GF-D8 (cell line): ENCODE results near the gene PIPOX.
"Not testable (repeated sequence)": the region's sequence is repeated elsewhere in the genome, so short reads cannot be mapped to it uniquely, and the experiment has no call there.

ENCODE experiments used
- DNase-seq: peaks from one replicate; lab custom pipeline; 2025; lab: John Stamatoyannopoulos, UW

The PIPOX gene

DNA sequence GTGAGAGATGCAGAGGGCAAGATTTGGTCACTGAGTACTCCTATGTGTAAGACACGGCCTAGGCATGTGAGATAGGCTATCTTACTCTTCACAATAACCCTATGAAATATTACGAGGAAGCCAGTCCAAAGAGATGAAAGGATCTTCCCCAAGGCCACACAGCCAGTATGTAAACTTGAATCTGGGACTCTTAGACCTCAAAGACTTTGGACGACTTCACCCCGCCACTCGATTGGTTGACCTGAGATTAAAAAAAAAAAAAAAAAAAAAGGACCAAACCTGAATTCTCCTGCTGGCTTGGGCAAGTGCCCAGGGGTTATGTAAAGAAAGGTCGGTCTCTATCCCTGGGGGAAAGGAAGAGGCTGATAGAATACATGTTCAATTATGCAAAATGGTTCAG, 33.1 kb downstream of the PIPOX start:
- DNase-seq: no peak

- DNase-seq: no peak
These were observed 33.8 kb downstream of the PIPOX start for GRCh38 chr17:29076722-29077121.

DNA sequence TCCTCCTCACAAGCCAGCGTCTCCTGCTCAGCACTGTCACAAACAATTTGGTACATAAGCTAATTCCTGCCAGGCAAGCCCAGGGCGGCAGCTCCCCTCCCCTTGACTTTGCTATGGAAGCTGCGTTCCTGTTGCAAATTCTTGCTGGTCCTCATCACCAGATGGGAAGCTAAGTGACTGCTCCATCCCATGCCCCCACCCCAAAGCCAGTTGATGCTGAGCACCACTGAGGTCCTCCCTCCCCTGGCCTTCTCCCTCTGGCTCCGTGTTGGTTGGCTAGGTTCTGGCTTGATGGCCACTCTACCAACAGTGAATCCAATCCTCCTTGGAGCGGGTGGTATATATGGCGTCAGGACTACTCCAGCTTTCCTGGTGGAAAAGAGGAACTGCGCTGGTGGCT, 34.4 kb downstream of the PIPOX start:
- DNase-seq: no peak

GRCh38 chr17:29078183-29079045, 35.5 kb downstream of the PIPOX start:
- DNase-seq: no peak

DNA sequence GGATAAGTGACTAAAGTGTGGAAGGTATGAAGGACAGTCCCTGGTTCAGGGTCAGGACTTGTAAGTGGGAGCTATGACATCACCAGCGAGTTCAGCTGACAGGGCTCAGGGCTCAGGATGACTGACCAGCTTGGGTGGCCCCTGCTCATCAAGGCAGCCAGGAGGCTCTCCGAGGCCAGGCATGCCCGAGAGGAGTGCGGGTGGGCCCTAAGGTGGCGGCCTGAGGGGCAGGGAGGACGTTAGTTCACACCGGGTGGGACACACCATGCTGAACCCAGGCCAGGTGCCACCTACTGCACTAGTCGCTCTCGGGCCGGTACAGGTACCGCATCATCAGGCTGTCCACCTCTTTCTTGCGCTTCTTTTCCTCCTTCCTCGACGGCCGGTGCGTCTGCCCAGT, 36.5 kb downstream of the PIPOX start:
- DNase-seq: no peak

DNA sequence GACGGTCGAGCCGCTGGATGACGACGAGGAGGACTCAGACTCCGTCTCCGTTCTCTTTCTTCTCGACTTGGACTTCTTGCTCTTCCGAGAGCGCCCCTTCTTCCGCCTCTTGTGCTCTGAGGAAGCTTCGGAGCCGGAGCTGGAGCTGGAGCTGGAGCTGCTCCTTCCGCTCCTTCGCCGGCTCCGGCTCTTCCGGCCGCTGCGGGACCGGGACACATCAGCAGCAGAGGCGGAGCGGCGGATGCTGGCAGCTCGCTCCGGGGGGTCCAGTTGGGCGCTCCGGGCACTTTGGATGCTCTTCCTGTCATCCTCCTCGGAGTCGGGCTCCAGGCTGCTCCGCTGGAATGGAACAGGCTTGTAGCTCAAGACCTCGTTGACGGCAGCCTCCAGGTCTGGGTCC, 36.9 kb downstream of the PIPOX start:
- no peak for DNase-seq

- no peak for DNase-seq
These were observed 37.4 kb downstream of the PIPOX start for GRCh38 chr17:29080323-29080722.

GRCh38 chr17:29080965-29081364, 38.0 kb downstream of the PIPOX start:
- no peak for DNase-seq

GRCh38 chr17:29084541-29085146, 41.7 kb downstream of the PIPOX start:
- no peak for DNase-seq

GRCh38 chr17:29085223-29085622, 42.3 kb downstream of the PIPOX start:
- DNase-seq: no peak

GRCh38 chr17:29086628-29087332, 43.8 kb downstream of the PIPOX start:
- no peak for DNase-seq

GRCh38 chr17:29088782-29089181, 45.8 kb downstream of the PIPOX start:
- DNase-seq: not testable (repeated sequence)

GRCh38 chr17:29089601-29090044, 46.7 kb downstream of the PIPOX start:
- DNase-seq: no peak

GRCh38 chr17:29090108-29090507, 47.2 kb downstream of the PIPOX start:
- DNase-seq: no peak

GRCh38 chr17:29090750-29091605, 48.0 kb downstream of the PIPOX start:
- DNase-seq: no peak

- DNase-seq: no peak
These were observed 48.8 kb downstream of the PIPOX start for GRCh38 chr17:29091606-29092289.

DNA sequence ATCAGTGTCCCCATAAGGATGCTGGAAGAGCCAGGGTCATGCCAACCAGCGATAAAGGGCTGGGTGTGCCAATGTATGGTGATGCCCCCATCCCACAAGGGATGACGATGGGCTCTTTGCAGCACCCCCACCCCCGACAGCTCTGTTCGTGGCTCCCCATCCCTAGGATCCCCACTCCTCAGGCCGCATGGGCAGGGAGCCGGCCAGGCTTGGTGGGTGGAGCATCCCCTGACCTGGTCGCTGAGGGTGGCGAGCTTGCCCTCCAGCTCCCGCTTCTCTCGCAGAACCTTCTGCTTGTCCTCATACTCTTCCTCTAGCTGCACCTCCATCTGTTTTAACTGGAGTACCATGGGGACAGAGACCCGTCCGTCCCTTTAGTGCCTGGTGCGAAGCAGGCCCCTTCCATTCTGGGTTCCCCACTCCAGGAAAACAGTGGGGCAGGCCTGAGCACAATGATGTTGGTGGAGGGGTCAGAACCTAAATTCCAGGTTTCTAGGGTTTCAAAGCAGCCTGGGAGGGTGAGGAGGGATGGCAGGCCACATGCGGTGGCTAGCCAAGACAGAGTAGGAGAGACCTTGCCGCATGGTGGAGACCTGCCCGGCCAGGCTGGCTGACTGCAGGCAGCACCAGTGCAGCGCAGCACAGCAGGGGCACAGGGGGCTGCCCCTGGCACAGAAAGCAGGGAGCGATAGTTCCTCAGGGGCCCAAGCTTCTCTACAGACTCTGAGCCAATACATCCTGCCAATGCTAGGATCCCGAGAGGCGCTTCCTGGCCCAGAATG, 50.3 kb downstream of the PIPOX start:
- DNase-seq: no peak

DNA sequence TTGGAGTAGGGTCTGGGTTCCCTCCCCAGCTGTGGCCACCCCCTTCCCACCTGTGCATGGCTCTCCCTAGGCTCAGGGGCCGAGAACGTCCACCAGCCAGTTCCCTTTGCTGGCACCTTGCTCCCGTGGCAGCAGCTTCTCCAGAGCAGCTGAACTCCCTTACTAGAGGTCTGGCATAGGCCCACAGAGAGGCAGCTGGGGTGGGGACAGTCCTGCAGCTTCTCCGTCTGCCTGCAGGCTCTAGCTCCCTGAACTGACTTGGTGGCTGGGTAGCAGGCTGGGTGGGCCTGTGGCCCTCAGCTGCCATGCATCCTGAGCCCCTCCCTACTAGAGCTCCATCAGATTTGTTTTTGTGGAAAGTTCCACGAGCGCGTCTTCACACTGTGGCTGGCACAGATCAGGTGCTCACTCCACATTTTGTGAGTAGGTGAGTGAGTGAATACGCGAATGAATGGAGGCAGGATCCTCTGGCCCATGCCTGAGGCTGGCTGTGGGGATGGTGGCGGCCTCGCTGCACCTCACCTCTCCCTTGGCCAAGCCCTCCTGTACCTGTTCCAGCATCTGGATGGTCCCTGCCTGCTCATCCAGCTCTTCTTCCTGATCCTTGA, 51.3 kb downstream of the PIPOX start:
- no peak for DNase-seq

DNA sequence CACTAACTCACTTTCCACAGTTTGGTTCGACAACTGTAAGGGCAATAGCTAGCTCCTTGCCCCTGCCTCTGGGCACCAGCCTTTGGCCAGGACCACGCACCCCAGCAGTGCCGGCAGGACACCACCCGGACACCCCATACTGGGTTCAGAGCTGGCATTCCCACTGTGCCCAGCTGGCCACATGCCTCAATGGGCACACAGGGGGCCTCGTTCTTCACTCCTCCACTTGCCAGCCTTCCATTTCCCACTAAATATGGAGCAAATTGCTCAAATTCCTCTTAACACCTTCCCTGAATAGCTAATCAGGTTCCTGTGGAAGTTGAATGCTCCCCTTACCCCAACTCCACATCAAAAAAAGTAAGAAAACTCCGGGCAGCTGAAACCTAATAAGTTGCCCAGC, 52.5 kb downstream of the PIPOX start:
- no peak for DNase-seq

DNA sequence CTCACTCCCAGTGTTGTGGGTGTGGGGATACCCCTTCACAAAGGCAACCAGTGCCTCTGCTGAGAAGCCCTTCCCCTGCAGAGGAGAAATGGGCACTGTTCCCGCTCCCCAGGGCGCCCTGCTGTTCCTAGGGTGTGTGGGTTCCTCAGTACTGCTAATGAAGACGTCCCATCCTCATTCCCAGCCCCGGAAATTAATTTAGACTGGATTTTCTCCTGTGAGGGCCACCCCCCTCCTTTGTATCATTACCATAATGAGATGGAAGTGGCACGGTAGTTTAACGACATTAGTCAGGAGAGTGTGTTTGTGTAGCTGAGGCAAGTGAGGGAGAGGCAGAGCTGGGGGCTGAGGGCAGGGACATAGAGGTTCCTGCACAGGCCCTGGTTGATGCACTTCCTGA, 53.2 kb downstream of the PIPOX start:
- DNase-seq: no peak
